ENCODE data around the gene DSCAML1.

DSCAML1 gene

DNA sequence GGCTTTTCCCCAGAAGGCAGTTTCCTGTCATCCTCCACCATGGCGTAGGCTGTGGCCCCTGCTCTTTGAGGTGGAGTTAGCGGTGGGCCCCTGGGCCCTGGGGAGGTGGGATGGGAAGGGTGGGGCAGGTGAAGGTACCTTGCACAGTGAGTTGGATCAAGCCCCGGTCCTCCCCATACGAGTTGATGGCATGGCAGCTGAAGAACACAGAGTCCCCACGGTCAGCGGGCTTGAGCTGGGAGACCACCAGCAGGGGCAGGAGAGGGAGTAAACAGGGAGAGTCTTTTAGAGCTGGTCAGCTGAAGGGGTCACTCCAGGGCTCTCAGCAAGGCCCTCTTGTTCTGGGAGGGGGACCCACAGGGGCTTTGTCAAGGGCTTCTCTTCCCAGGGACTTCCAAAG is 316.0 kb downstream of the DSCAML1 start:
- no peak for DNase-seq

DNA sequence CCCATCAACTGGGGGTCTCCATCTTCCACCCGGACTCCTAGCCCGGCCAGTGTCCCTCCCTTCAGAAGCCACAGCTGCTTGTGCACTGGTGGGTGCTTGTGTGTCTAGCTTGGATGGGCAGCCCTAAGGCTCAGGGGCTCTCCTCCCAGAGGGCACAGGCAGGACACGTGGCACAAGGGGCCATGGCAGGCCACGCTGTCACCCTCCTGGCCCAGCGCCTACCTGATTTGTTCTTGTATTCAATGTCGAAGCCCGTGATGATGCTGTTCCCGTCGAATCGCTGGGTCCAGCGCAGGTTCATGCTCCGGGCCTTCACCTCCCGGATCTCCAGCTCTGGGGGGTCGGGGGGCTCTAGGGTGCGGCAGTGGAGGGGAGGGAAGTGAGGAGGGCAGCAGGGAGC is 316.8 kb downstream of the DSCAML1 start:
- no peak for DNase-seq

DNA sequence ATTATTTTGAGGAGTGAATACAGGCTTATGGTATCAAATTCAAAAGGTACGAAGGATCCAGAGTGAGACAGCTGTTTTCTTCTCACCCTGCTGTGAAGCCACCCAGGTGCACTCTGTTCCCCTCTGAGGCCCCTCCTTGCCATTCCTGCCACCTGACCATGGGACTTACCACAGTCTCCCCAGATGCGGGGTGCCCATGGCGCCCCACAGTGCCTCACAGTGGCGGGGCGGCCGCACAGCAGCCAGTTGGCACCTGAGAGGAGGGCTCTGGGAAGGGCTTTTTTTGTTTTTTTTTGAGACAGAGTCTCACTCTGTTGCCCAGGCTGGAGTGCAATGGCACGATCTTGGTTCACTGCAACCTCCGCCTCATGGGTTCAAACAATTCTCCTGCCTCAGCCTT is 317.6 kb downstream of the DSCAML1 start:
- no peak for DNase-seq

DNA sequence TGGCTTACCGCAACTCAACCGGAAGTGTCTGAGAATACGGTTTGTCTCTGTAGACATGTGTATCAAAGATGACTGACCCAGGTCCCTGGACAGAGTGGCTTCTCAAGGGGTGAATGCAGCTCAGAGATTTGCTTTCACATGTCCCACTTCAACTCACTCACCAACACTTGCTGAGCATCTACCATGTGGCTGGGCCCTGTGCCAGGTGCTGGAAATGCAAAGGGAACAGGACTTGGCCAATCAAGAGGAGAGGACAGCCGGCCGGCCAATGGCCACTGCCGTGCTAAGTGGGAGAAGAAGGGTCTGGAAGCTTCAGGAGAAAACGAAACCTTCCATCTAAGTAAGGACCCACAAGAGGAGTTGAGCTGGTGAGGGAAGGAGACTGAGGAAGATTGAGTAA is 318.1 kb downstream of the DSCAML1 start:
- DNase-seq: no peak

DNA sequence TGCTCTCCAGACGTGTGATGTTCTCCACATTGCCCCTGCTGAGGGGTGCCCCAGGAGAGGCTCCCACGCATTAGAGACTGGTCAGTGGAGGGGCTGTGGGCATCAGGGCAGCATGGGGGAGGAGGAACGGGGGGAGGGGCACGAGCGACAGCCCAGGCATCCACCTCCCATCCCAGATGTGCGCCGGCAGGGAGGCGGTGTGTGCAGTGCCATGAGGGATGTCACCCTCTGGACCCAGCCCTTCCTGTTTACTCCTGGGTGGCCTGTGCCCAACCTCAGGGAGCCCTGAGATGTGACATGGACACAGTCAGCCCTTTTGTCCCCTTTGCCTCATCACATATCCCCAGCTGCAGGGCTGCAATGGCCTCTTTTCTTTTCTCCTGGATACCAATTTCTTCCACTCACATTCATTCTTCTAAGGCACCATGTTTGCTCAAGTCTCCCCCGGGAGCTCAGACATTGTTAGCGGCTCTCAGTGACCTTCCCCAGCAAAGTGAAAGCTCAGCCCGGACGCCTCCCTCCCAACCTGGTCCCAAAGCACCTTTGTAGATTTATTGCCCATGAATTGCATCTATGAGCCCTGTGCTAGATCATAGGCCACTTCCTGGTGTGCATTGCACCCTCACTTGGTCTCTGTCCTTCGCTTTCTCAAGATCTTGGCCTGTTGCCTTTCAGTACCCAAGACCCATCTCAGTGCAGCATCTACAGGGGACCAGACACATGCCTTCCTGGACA is 318.7 kb downstream of the DSCAML1 start:
- no peak for DNase-seq

DNA sequence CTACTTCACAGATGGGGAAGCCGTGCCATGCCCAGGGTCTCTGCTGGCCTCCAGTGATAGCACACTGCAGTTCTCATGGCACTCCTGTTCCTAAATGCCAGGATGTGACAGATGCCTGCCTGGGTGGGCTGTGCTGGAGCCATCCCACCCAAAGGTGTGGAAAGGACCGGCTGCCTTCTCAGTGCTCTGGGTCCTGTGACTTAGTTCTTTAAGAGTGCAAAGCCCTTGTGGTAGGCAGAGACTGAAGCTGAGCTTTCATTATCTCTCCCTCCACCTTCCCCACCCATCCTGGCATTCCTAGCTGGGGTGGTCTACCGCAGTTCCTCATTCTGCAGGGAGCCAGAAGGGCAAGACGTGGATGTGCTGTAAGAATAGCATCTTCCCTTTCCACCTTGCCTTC is 319.3 kb downstream of the DSCAML1 start:
- no peak for DNase-seq

DNA sequence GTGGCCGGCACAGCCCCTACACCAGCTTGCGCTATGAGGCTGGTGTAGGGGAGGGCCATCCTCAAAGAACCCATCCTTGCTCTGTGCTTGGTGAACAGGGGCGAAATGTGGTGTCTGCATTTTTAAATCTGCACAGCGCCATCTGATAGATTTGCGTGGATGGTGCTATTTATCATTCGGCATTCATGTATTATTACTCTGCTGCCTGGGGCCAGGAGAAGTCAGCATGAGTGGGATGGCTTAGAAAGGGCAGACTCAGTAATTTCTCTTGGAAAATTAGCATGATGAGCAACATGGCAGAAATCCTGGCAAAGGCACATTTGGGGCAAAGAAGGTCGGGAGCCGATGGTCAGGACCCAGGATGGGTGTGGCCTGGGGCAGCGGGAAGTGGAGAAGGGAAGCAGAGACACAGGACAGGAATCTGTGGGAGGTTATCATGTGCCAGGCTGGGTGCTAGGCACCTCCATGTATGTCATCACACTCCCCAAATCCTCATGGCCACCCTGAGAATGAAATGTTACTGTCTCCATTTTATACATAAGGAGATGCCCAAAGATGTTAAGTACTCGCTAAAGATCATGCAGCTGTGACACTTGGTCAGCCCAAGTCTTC is 320.4 kb downstream of the DSCAML1 start:
- DNase-seq: no peak

DNA sequence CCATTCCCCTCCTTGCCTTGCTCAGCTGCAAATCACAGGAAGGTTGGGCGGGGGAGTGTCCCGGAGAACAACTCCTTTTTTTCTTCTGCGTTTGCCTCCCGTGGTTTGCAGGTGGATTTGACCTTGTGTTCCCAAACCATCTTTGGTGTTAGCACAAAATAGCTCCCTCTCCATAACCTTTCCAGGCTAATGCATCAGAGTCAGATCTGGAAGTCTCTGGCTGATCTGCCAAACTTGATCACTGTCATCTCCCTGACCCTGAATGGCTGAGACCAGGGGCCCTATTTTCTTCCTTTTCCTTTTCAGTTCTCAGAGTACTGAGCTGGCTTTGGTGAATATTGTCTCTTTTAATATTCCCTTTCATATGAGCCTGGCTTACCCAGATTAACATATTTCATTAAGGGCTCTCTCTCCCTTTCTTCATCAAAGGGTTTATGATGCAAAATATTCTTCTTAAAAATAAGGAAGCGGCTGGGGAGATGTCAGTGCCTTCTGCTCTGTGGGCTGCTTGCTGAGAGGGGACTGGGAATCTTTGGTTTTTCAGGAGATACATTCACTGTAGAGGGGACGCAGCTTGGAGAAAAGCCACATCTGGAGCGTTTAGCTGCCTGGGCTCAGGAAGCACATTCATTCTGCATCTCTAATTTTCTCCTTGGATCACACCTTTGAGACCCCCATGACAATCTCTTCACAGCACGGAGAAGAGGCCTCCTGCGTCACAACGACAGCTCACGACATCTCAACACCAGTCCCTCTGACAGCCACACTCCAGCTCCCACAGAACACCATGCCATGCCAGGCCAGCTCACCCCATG is 321.1 kb downstream of the DSCAML1 start:
- DNase-seq: no peak

DNA sequence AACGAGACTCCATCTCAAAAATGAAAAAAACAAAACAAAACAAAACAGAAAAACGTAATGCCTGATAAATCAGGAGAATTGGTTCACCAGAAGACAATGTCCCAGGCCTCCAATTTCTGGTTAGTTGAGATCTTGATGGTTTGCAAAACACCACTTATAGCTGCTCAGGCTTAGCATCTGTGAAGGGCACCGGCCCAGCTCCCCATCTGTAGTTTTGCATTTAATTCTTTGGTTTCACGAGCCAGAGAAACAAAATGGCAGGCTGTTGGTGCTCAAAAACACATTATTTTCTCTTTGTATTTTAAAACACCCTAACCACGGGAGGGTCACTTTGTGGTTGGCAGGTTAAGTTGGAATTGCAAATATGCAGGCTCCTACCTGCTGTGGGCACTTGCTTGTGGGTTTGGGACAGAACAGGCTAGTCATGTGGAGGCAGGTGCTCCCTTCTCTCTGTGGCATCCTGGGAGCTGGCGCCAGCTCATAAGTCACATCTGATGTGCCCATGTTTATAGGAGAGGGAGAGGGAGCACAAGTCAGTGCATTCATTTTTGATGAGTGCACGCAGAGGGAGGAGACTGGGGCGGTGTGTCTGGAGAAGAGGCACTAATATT is 323.4 kb downstream of the DSCAML1 start:
- peak; percentile 75 for DNase-seq

DNA sequence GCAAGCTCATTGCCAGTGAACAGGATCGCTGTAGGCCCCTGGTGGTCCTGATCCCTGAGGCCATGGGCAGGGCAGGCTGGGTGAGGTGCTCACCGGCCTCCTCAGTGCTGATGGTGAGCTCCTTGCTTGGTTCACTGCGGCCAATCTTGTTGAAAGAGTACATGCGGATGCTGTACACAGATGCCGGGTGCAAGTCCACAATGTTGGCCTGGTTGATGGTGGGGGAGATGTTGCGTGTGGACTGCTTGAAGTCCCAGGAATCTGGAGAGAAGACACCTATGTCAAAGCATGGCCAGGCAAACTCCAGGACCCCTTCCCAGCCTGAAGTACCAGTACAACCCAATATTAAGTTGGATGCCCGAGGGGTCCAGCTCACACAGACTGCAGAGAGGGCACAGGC is 325.2 kb downstream of the DSCAML1 start:
- DNase-seq: no peak

DNA sequence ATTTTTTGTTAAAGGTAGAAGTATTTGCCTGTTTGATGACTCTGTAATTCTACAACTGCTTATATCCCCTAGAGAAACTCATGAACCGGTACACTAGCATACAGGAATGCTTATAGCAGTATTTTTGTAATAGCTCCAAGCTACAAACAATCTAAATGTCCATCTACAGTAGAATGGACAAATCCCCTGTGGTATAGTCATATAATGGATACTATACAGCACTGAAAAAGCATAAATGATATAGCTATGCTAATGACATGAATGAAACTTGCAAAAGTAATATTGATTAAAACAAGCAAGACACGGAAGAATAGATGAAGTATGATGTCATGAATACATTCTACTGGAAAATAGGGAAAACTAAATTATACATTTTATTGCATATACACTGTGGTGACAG is 326.4 kb downstream of the DSCAML1 start:
- no peak for DNase-seq

DNA sequence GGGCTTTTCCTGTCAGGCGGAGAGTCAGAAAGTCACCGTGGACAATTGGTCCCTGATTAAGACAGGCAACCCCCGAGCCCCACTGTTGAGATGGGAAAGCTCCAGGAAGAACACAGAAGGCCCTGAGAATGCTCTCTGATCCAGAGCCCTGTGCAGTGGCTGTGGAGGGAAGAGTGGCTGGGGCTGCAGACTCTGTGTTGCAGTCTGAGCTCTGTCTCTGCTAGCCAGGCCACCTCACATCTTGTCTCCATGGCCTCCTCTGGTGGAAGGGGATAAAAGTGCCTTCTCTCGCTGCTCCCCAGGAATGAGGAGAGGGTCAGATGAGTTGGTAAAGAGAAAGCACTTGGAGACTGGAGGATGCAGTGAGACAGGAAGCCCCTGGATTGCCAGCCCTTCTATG is 328.1 kb downstream of the DSCAML1 start:
- no peak for DNase-seq

DNA sequence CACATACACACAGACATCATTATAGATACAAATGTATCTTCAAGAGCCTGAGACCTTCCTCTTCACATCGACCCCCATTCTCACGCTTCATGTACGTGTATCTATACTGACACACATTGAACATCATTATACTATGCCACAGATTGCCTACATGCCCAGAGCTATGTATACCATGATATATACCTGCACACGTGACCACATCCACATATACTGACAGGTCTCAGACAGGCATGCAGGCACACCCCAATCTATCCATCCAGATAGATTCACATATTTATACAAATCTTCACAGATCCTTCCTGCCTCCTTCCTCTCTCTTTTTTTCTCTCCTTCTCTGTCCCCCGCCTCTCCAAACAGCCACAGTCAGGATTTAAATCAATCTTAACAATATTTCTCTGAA is 329.2 kb downstream of the DSCAML1 start:
- no peak for DNase-seq

DNA sequence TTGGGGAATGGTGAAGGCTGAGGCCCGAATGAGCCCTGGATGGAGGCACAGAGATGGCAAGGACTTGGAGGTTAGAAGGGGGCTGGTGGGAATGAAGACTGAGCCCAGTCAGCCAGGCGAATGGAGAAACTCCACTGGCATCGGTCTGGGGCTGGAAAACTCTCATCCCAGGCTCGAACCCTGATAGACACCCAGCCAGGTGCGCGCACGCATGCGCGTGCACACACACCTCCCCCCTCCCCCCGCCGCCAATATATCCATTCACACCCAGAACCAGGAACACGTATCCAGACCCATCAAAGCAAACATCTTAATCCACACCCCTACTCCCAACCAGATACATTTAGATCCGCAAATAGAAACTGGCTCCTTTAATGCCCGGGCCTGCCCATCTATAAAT is 330.1 kb downstream of the DSCAML1 start:
- DNase-seq: peak; percentile 16

DNA sequence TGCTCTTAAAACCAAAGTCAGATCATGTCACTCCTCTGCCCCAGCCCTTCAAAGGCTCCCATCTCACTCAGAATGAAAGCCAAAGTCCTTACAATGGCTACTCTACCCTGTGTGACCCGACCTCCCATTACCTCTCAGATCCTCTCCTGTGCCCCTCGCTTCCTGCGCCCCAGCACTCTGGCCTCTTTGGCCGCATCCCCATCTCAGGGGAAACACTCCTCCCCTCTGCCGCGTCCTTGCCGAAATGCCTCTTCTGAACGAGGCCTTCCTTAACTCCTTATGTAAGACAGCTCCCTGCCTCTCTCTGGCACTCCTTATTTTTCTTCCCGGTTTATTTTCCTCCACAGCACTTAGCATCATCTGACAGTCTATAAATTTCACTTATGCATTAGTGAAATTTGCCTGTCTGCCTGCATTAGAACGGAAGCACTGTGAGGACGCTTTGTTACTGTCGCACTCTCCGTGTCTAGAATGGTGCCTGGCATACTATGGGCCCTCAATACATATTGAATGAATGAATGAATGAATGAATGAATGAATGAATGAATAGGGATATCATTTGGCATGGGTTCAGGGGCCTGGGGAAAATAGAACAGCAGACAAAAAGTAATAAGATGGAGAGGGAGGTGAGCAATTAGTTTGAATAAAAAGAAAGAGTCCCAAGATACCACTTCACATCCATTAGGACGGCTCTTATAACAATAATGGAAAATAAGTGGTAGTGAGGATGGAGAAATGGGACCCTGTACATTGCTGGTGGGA is 331.6 kb downstream of the DSCAML1 start:
- DNase-seq: no peak

DNA sequence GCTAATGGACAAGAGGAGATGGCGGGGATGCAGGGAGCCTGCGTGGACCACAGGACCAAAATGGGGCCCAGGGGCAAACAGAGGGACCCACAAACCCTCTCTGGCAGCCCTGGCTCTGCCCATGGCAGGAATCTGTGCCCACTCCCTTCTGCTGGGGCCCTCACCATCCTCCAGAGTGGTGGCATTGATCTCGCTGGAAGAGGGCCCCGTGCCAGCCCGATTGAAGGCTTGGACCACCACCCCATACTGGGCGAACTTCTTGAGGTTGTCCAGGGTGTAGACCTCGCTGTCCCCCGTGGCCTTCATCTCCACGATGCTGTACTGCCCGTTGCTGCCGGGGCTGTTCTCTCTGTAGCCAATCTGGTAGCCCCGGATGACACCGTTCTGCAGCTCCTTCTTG is 332.2 kb downstream of the DSCAML1 start:
- DNase-seq: no peak

DNA sequence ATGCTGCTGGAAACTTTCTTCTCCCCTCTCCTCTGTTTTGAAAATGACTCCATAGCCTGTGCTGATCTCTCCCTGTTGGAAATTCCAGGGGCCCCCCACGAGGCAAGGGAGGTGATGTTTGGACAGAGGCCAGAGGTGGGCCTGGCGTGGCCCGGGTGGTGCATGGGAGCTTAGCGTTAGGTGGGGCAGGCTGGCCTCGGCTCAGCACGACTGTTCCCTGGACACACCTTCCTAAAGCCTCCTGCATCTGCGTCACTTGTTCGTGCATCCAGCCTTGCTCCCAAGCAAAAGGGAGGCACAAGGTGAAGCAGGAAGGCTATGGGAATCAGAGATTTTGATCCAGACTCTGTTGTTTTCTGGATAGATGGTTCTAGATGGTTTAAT is 334.2 kb downstream of the DSCAML1 start:
- no peak for DNase-seq

DNA sequence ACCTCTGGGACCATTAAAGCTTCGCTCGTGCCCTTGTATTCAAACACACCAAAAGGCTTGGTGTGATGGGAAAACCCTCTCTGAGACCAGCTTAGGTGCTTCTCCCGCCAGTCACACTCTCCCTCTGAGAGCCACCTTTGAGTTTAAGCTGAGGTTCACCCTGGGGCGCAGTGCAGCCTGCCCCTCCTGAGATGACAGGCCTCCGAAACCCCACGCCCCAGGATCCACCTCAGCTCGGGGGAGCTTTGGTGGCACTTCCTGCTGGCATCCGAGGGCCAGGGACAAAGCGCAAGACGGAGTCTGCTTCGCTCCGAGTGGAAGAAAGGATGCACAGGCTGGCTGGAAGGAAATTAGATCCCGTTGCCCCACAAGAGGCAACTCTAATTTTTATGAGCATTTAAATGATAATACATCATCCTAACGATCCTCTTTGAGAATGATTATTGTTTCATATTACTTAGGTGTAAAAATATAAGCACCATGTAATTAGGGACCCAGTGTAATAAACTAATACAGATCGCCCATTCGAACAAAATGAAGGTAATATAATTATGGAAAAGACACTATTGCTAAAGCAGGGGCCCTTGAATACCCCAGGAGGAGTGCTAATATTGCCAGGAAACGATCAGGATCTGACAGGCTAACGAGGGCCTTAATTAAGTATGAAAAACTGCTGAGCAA is 334.7 kb downstream of the DSCAML1 start:
- DNase-seq: no peak

DNA sequence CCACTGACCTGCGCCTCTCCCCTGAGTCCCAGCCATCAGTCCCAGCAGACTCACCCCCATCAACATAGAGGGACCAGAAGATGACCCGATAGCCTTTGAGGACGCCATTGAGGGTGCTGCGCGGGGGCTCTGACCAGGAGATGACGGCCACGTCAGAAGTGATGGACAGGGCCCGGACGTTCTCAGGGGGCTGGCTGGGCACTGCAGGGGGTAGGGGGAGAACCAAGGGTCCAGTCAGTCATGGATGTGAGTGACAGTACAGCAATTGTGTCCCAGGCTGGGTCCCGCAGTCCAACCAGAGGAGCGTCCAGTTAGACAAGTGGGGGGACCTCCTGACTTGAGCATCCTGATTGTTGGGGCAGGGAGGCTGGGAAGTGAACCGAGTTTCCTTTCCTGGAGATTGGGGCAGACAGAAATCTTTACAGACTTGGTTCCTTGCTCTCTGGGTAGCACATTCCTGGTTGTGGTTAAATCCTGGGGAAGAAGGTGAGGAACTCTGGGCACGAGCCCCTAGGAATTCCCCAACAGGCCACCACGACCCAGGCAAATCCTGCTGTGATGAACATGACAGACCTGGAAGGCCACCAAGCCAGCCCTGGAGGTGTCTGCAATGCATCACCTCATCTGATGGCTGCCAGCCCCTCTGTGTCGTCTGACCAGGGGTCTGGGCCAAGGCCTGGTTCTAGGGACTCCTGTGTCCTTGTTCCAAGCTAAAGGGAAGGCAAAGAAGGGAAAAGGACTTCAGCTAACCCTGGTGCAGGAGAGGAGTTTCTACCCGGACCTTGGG is 335.4 kb downstream of the DSCAML1 start:
- no peak for DNase-seq

DNA sequence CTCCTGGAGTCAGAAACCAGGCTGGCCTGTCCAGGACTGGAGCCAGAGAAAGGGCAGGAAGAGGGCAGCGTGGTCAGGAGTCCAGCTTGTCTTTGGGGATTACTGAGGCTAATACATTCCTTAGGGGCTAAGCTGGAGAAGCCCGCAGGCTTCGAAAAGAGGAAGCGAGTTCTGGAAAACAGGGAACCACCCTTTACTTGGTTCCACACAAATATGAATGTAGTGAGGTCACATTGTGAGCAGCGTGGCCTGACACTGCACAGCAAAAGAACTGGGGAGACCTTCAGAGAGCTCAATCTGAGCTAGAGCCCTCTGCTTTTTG is 337.1 kb downstream of the DSCAML1 start:
- DNase-seq: no peak

DNA sequence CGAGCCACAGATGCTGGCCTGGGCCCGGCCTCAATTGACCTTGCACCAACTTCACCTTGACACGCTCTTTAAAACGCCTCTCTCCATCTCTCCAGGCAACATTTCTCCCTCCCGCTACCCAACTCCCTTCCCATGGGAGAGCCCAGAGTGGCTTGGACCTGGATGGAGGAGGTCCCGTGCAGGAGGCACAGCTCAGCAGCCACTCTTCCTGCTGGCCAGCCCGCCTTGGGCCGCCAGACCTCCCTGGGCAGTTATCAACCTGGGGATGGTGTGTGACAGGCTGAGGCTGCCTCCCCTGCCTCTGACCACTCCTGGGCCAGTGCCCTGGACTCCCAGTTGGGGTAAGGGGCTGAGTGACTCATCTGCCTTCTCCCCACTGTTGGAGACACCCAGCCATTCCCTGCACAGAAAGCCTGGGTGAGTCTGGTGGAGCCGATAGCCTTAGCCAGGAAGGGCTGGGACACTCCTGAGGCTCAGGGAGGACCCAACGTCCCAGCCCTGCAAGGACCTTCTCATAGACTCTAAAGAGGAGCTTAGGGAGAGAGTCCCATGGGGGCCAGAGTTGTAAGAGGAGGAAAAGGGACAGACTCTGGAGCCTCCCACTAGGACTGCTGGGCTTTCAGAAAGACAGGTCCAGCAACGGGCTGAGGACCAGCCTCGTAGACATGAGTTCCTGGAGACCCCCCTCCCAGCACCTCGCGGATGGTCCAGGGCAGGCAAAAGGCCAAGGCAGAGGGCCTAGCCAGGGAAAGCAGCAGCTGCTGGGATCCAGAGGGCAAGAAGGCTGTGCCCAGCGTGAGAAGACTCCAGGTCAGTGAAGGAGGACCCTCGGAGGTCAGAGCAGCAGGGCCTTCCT is 337.7 kb downstream of the DSCAML1 start:
- no peak for DNase-seq

All from NCI-H748 treated with DMSO at 0.1 percent for 48 hours (cell line).